Gastrocnemius medialis (tissue), 4 donors: ENCODE results near the gene SUPT20H. TPM values are rescaled to one million over a fixed set of nuclear protein-coding genes. Genes with fewer than 3 reads are reported as not detected.

Source experiments
- ATAC-seq, 2 donors: fragments of 150-250 bp; one replicate each; pipeline ENCODE4 v1.9.1; 2016
- DNase-seq, 2 donors: peaks; one replicate each; pipeline ENCODE4 v3.0.0-alpha.2; 2019
- H3K27ac ChIP-seq, 4 donors: fragments of 200-600 bp; sonication (generic); 1 replicate in 1 of 4; 2 replicates in 3 of 4; pipeline ENCODE4 v1.5.1; 2016 to 2018; ENCODE audit warnings: mild to moderate bottlenecking in 2 of 4, moderate library complexity in 1 of 4
- H3K27me3 ChIP-seq, 3 donors: fragments of 200-600 bp; sonication (generic) in 2 of 3; 1 replicate in 1 of 3; 2 replicates in 2 of 3; pipeline versions ENCODE4 v1.5.1 to v1.6.0; 2016 to 2019; ENCODE audit warnings: mild to moderate bottlenecking in 1 of 3, moderate library complexity in 1 of 3
- H3K36me3 ChIP-seq, 2 donors: fragments of 200-600 bp; sonication (generic) in 1 of 2; one replicate each; pipeline ENCODE4 v1.5.1; 2017 to 2018
- H3K4me1 ChIP-seq, 2 donors: fragments of 200-600 bp; sonication (generic) in 1 of 2; one replicate each; pipeline ENCODE4 v1.5.1; 2016 to 2017; ENCODE audit warnings: mild to moderate bottlenecking in 2 of 2
- H3K4me3 ChIP-seq, 4 donors: fragments of 200-600 bp; sonication (generic) in 3 of 4; 1 replicate in 1 of 4; 2 replicates in 3 of 4; pipeline ENCODE4 v1.5.1; 2016 to 2019; ENCODE audit warnings: mild to moderate bottlenecking in 2 of 4
- H3K9me3 ChIP-seq, 3 donors: fragments of 200-600 bp; sonication (generic) in 2 of 3; 1 replicate in 1 of 3; 2 replicates in 2 of 3; pipeline ENCODE4 v1.5.1; 2016 to 2019
- POLR2A ChIP-seq, 2 donors: fragments of 450-650 bp; IDR thresholded peaks; one replicate each; pipeline ENCODE4 v1.6.1; 2017; ENCODE audit warnings: antibody characterized with exemption in 2 of 2, mild to moderate bottlenecking in 2 of 2, moderate library complexity in 2 of 2
- in situ Hi-C, 4 donors: fragments of 200-750 bp; cut with MboI; loops; one replicate each; pipeline versions ENCODE4 v1.15.0 to v1.8.0; 2017; ENCODE audit warnings: low sequenced_read_pairs in 4 of 4
- intact Hi-C: fragments of 100-400 bp; cut with DNase I; formaldehyde crosslinking; loops from one replicate; pipeline ENCODE4 v1.15.1; 2023; ENCODE audit warnings: low total_unique reads
- total RNA-seq, 4 donors: library from RNA; depleted of rRNA; stranded (reverse); fragments of >200 nt; gene quantifications; one replicate each; pipeline versions ENCODE4 v1.1.0 to v1.2.3, GENCODE V29; 2016
- TF ChIP-seq, protein P1 (sequence below), 5 experiments: fragments of 450-650 bp in 3 of 5; fragments of 200-600 bp in 2 of 5; sonication (generic) in 2 of 5; IDR thresholded peaks in 4 of 5; conservative IDR thresholded peaks in 1 of 5; 1 replicate in 4 of 5; 2 replicates in 1 of 5; pipeline ENCODE4 v1.5.1; 2016 to 2019; ENCODE audit warnings: antibody characterized with exemption in 5 of 5, mild to moderate bottlenecking in 3 of 5, moderate library complexity in 3 of 5

The SUPT20H gene
- total RNA-seq, 4 donors from 2014 or later: 18.1 to 24.4 (median 19.1) TPM

DNA sequence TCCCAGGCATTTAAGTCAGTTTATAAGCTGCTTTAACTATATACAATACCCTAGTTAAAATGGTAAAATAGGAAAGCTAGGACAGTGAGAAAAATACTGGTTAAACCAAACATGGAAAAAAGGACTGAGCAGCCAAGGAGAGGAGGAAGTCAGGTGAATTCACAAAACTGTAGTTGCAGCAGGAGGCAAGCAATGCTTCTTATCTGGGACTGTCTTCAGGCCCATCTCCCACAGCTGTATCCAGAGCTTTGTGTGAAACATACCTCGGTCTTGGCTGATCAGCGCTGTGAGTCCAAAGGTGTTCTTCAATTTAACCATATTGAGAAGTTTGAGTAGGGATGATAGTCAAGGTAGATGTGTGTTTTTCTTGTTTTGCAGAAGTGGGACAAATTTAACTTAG, 15.7 kb upstream of the SUPT20H start:
- Histone ChIP-seq H3K27ac (no peak overlapping the region), H3K4me3 (no peak overlapping the region), H3K4me1 (no peaks in the 10 kb centered on the region), H3K36me3 (no peaks in the 10 kb centered on the region), H3K9me3 (no peaks in the 10 kb centered on the region), H3K27me3 (no peaks in the 10 kb centered on the region)
- in situ Hi-C loops: no loop called here
- ATAC-seq (no peak), DNase-seq (no peak)
- TF ChIP-seq, protein P1, sequence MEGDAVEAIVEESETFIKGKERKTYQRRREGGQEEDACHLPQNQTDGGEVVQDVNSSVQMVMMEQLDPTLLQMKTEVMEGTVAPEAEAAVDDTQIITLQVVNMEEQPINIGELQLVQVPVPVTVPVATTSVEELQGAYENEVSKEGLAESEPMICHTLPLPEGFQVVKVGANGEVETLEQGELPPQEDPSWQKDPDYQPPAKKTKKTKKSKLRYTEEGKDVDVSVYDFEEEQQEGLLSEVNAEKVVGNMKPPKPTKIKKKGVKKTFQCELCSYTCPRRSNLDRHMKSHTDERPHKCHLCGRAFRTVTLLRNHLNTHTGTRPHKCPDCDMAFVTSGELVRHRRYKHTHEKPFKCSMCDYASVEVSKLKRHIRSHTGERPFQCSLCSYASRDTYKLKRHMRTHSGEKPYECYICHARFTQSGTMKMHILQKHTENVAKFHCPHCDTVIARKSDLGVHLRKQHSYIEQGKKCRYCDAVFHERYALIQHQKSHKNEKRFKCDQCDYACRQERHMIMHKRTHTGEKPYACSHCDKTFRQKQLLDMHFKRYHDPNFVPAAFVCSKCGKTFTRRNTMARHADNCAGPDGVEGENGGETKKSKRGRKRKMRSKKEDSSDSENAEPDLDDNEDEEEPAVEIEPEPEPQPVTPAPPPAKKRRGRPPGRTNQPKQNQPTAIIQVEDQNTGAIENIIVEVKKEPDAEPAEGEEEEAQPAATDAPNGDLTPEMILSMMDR (IDR thresholded peaks at IDR 0.05 in 4 of 5, conservative IDR thresholded peaks at IDR 0.05 in 1 of 5): no peak
- TF ChIP-seq POLR2A (IDR thresholded peaks at IDR 0.05): no peak
- intact Hi-C loops: loop anchor here (10.0 kb wide), 1 partner anchor 530 kb away; no protein-coding TSS in a partner anchor

DNA sequence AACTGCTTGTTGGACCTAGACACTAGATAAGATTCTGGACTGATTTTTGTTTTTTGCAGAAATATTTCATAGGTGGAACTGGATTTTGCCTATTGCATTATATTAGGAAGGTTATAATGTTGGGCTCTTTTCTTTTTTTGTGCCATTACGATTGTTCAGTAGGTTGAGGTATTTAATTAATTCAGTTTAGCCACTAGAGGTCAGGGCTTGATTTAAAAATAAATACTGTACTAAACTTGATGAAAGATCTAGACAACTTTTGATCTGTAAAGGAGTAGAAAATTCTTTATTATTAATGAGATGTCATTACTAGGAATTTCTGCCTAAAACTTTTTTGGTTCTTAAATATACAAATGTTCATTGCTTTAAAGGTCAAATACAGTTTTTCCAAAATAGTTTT, 15.2 kb upstream of the SUPT20H start:
- in situ Hi-C loops: loop anchor here in 1 of 4 donors (25.0 kb wide), 1 partner anchor 1263 kb away; the partner anchor contains the start of gene UFM1
- H3K27ac ChIP-seq: no peak overlapping the region
- no peak for TF ChIP-seq POLR2A (IDR thresholded peaks at IDR 0.05)
- TF ChIP-seq, protein P1 (IDR thresholded peaks at IDR 0.05 in 4 of 5, conservative IDR thresholded peaks at IDR 0.05 in 1 of 5): peak in 4 of 5 experiments; percentile 7 to 40 (median 20)
- no peaks in the 10 kb centered on the region for H3K4me1 ChIP-seq
- no peak for DNase-seq
- intact Hi-C loops: loop anchor here (10.0 kb wide), 1 partner anchor 530 kb away; no protein-coding TSS in a partner anchor
- no peak overlapping the region for H3K4me3 ChIP-seq
- ATAC-seq: no peak
- H3K36me3 ChIP-seq: no peaks in the 10 kb centered on the region
- H3K27me3 ChIP-seq: no peaks in the 10 kb centered on the region
- H3K9me3 ChIP-seq: no peaks in the 10 kb centered on the region

DNA sequence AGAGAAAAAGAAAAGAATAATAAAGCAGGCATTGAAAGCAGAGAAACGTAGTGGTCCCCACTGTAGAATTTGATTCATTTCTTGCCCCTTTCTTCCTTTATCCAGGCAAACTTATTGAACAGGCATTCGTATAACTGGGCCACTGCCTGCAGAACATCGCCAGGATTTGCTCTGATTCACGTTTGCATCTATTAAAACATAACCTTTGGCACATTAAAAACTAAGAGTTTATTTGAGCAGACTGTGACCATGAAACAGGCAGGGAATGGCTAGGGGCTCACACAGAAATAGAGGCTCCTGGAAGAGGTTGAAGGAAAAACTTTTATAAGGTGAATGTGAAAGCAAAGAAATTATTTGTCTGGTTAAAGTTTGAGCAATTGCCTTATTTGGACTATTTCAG, 12.5 kb upstream of the SUPT20H start:
- Histone ChIP-seq H3K4me3 (no peak overlapping the region), H3K36me3 (no peaks in the 10 kb centered on the region), H3K27me3 (no peaks in the 10 kb centered on the region), H3K9me3 (no peaks in the 10 kb centered on the region), H3K4me1 (no peaks in the 10 kb centered on the region), H3K27ac (no peak overlapping the region)
- intact Hi-C loops: loop anchor here (10.0 kb wide), 1 partner anchor 533 kb away; no protein-coding TSS in a partner anchor
- no peak for DNase-seq
- TF ChIP-seq, protein P1 (IDR thresholded peaks at IDR 0.05 in 4 of 5, conservative IDR thresholded peaks at IDR 0.05 in 1 of 5): no peak
- TF ChIP-seq POLR2A (IDR thresholded peaks at IDR 0.05): no peak
- in situ Hi-C loops: loop anchor here in 1 of 4 donors (25.0 kb wide), 1 partner anchor 1265 kb away; the partner anchor contains the start of gene UFM1
- ATAC-seq: no peak

DNA sequence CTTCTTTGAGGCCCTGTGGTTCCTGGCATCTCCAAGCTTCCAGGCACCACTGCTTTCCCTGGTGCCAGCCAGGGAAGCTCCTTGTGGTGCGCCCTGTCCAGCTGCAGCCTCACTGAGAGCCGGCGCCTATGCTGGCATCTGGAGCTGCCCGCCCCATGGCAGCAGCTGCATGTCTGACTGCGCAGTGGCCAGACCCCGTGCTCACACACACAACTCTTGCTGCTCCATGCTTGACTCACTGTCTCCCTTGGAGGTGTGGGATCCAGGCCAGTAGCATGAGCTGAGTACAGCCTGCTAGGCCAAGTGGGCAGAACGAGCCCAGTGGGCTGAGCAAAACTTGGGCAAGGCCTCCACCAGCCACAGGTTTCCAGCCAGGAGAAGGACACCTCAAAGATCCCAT, 11.5 kb upstream of the SUPT20H start:
- H3K9me3 ChIP-seq: no peaks in the 10 kb centered on the region
- ATAC-seq (no peak), DNase-seq (no peak)
- H3K4me3 ChIP-seq: no peak overlapping the region
- TF ChIP-seq, protein P1 (IDR thresholded peaks at IDR 0.05 in 4 of 5, conservative IDR thresholded peaks at IDR 0.05 in 1 of 5): no peak
- TF ChIP-seq POLR2A (IDR thresholded peaks at IDR 0.05): no peak
- intact Hi-C loops (loop anchor here (10.0 kb wide), 1 partner anchor 534 kb away; no protein-coding TSS in a partner anchor), in situ Hi-C loops (loop anchor here in 1 of 4 donors (25.0 kb wide), 1 partner anchor 1266 kb away; the partner anchor contains the start of gene UFM1)
- no peaks in the 10 kb centered on the region for H3K36me3 ChIP-seq
- H3K27me3 ChIP-seq: no peaks in the 10 kb centered on the region
- H3K27ac ChIP-seq: no peak overlapping the region
- no peaks in the 10 kb centered on the region for H3K4me1 ChIP-seq
